Smooth muscle cell (in vitro differentiated cells): ENCODE measurements around the gene SCO2. TPM values are rescaled to one million over a fixed set of nuclear protein-coding genes. Genes with fewer than 3 reads are reported as not detected.

Experiments used
- DNase-seq: peaks from one replicate; lab custom pipeline; 2025; ENCODE audit not compliant: unreplicated experiment; lab: John Stamatoyannopoulos, UW
- H2AFZ ChIP-seq: fragments of 200-600 bp; sonication (generic); 2 replicates; pipeline ENCODE4 v1.6.0; 2016; ENCODE audit warnings: antibody characterized with exemption, low read depth, mild to moderate bottlenecking
- H3F3A ChIP-seq: fragments of 200-600 bp; sonication (generic); 2 replicates; pipeline ENCODE4 v1.6.0; 2017; ENCODE audit warnings: antibody characterized with exemption, low read depth
- H3K27ac ChIP-seq: fragments of 200-600 bp; sonication (generic); 2 replicates; pipeline ENCODE4 v1.5.1; 2016; ENCODE audit warnings: low read depth, mild to moderate bottlenecking
- H3K27me3 ChIP-seq: fragments of 200-600 bp; sonication (generic); 2 replicates; pipeline ENCODE4 v1.6.1; 2016; ENCODE audit warnings: low read depth, mild to moderate bottlenecking
- H3K36me3 ChIP-seq: fragments of 200-600 bp; sonication (generic); 2 replicates; pipeline ENCODE4 v1.5.1; 2016; ENCODE audit warnings: low read depth
- H3K4me1 ChIP-seq: fragments of 200-600 bp; sonication (generic); 2 replicates; pipeline ENCODE4 v1.5.1; 2016; ENCODE audit warnings: low read depth
- H3K4me2 ChIP-seq: fragments of 200-600 bp; sonication (generic); 2 replicates; pipeline ENCODE4 v1.6.0; 2016; ENCODE audit warnings: mild to moderate bottlenecking
- H3K4me3 ChIP-seq: fragments of 200-600 bp; sonication (generic); 2 replicates; pipeline ENCODE4 v1.5.1; 2016; ENCODE audit warnings: mild to moderate bottlenecking
- H3K79me2 ChIP-seq: fragments of 200-600 bp; sonication (generic); 2 replicates; pipeline ENCODE4 v1.6.0; 2016; ENCODE audit warnings: low read depth, mild to moderate bottlenecking
- H3K9ac ChIP-seq: fragments of 200-600 bp; sonication (generic); 2 replicates; pipeline ENCODE4 v1.6.0; 2016; ENCODE audit warnings: low read depth
- H3K9me3 ChIP-seq: fragments of 200-600 bp; sonication (generic); replicated peaks from 2 replicates; pipeline ENCODE4 v1.5.1; 2016; ENCODE audit warnings: low read depth
- H4K20me1 ChIP-seq: fragments of 200-600 bp; sonication (generic); 2 replicates; pipeline ENCODE4 v1.6.0; 2016; ENCODE audit warnings: low read depth
- CTCF ChIP-seq: fragments of 200-600 bp; sonication (generic); IDR thresholded peaks from 2 replicates; pipeline ENCODE4 v1.5.1; 2017; ENCODE audit warnings: borderline replicate concordance, mild to moderate bottlenecking, antibody characterized with exemption; ENCODE audit not compliant: insufficient read depth, poor library complexity, severe bottlenecking
- WGBS: methylation state at CpG from one replicate; pipeline ENCODE4 v1.1.7; 2016; ENCODE audit warnings: low lambda C conversion rate; 5-methylcytosine and 5-hydroxymethylcytosine counted together
- polyA plus RNA-seq: library from polyadenylated mRNA; unstranded; fragments of >200 nt; fragmentation: Nextera tagmentation; extraction: Ambion mirVana; gene quantifications from 2 replicates; pipeline ENCODE4 v1.2.1, GENCODE V29; 2016
- total RNA-seq: library from RNA; depleted of rRNA; stranded (reverse); fragments of >200 nt; gene quantifications from 2 replicates; pipeline ENCODE4 v1.2.3, GENCODE V29; 2014

SCO2 gene
- total and polyA plus RNA-seq, 2 experiments from 2014 or later: 1.5 to 22.6 TPM

- Histone ChIP-seq H3K9ac (no peak overlapping the region), H3K36me3 (peaks cover 3% of the 10 kb centered on the region), H2AFZ (no peak overlapping the region), H3F3A (no peaks in the 10 kb centered on the region), H3K27me3 (no peaks in the 10 kb centered on the region), H4K20me1 (no peaks in the 10 kb centered on the region), H3K4me1 (no peaks in the 10 kb centered on the region), H3K4me2 (no peak overlapping the region), H3K27ac (no peak overlapping the region), H3K4me3 (no peak overlapping the region), H3K79me2 (peaks cover 3% of the 10 kb centered on the region), H3K9me3 (no peaks in the 10 kb centered on the region)
- TF ChIP-seq CTCF: no peak
- WGBS: 96% methylated on average over 11 of the region's 11 CpGs
- DNase-seq: no peak
These were observed 38.9 kb upstream of the SCO2 start for GRCh38 chr22:50564289-50564688.

GRCh38 chr22:50563413-50564160, 38.2 kb upstream of the SCO2 start:
- Histone ChIP-seq H3F3A (no peaks in the 10 kb centered on the region), H2AFZ (peak overlapping the region; percentile 88), H3K9me3 (no peaks in the 10 kb centered on the region), H3K27me3 (no peaks in the 10 kb centered on the region), H4K20me1 (no peaks in the 10 kb centered on the region), H3K4me3 (peak overlapping the region; percentile 80), H3K27ac (no peak overlapping the region), H3K36me3 (peaks cover under 1% of the 10 kb centered on the region), H3K9ac (peak overlapping the region; percentile 51), H3K79me2 (peaks cover 3% of the 10 kb centered on the region), H3K4me2 (peak overlapping the region; percentile 100), H3K4me1 (no peaks in the 10 kb centered on the region)
- no peak for DNase-seq
- no peak for TF ChIP-seq CTCF
- WGBS: 42% methylated on average over 17 of the region's 17 CpGs

- Histone ChIP-seq H3K9ac (peak within 1 kb of the TSS; percentile 51), H3K4me2 (peak within 1 kb of the TSS; percentile 100), H3K4me1 (no peaks in the 10 kb centered on the region), H3K36me3 (no peaks in the 10 kb centered on the region), H3K27ac (no peak within 1 kb of the TSS), H3F3A (no peaks in the 10 kb centered on the region), H4K20me1 (no peaks in the 10 kb centered on the region), H3K4me3 (peak within 1 kb of the TSS; percentile 80), H3K9me3 (no peaks in the 10 kb centered on the region), H2AFZ (peak within 1 kb of the TSS; percentile 88), H3K27me3 (no peaks in the 10 kb centered on the region), H3K79me2 (peaks cover 3% of the 10 kb centered on the region)
- DNase-seq: peak; percentile 85
- peak; percentile 84 for TF ChIP-seq CTCF
- whole genome bisulfite sequencing: 2% methylated on average over 20 of the region's 61 CpGs
These were observed 37.4 kb upstream of the SCO2 start, which contains the start of gene SYCE3 for GRCh38 chr22:50562523-50563412. SYCE3 (minus strand) TSS chr22:50562919; CDS start chr22:50556405, 6,514 bp downstream.
